HG03196 (cell line): ENCODE results near the gene CSNK1G1.

ENCODE experiments used
- ATAC-seq: cut with Tn5 transposase; IDR thresholded peaks from one replicate; pipeline ENCODE4 v1.9.1; 2021; ENCODE audit not compliant: unreplicated experiment

The CSNK1G1 gene

DNA sequence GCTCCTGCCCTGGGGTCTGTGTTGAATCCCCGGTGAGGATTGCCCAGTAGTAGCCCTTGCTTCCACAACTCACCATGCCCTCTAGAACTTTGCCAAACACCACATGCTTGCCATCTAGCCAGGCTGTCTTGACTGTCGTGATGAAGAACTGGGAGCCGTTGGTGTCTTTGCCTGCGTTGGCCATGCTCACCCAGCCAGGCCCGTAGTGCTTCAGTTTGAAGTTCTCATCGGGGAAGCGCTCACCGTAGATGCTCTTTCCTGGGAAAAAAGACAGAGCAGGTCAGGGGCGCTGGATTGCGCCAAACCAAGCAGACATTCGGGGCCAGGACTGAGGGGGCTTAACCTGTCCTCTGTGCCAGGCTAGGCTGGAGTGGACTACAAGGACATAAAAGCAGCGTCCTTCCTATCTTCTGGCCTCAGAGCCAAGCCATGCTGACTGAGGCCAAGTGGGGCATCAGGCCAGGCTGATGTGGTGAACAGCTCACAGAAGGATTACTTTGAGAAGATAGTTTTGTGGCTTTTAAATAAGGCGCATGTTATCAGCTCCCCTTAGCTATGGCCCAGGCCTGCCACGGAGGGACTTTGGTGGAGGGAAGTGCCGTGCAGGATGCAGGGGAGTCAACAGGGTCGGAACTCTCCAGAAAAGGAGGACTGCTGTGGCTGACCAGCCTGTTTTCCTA lies 199.2 kb downstream of the CSNK1G1 start:
- no peak for ATAC-seq

- ATAC-seq: no peak
These were observed 199.9 kb downstream of the CSNK1G1 start for GRCh38 chr15:64155802-64156651.

DNA sequence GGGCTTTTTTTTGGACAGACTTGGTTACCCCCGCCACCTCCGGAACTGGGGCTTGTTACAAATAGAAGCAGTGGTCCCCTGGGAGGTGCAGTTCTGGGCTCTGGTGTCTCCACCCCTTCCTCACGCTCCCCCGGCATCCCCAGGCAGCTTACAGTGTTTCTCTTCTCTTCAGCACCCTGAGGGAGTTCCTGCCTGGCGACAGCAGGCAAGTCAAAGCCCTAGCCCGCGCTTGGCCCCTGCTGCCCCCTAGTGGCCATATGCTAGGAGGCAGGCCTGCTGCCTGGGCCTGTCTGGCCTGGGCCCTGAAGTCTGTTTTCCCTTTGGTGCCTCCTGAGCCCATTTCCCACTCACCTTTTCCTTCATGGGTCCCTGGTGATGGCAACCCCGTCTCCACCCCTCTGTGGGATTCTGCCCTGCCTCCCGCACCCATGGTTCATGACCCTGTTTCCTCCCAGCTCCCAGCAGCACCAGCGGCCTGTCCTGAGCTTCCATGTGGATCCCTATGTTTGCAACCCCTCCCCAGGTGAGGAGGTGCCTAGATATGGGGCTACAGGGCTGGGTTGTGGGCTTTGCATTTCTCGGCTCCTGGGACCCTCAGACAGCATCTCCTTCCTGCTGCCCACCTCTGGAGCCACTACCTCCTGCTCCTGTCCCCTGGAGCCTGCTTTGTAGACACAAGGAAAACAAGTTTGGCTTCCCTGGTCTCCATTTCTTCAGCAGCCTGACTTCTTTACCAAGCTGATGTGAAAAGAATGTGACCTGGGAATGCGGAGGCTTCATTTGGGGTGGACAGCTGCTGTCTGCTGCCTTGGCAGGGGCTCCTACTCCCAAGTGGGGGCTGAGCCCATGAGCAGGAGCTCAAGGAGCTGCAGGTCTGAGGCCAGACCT lies 202.2 kb downstream of the CSNK1G1 start:
- peak; percentile 55 for ATAC-seq

DNA sequence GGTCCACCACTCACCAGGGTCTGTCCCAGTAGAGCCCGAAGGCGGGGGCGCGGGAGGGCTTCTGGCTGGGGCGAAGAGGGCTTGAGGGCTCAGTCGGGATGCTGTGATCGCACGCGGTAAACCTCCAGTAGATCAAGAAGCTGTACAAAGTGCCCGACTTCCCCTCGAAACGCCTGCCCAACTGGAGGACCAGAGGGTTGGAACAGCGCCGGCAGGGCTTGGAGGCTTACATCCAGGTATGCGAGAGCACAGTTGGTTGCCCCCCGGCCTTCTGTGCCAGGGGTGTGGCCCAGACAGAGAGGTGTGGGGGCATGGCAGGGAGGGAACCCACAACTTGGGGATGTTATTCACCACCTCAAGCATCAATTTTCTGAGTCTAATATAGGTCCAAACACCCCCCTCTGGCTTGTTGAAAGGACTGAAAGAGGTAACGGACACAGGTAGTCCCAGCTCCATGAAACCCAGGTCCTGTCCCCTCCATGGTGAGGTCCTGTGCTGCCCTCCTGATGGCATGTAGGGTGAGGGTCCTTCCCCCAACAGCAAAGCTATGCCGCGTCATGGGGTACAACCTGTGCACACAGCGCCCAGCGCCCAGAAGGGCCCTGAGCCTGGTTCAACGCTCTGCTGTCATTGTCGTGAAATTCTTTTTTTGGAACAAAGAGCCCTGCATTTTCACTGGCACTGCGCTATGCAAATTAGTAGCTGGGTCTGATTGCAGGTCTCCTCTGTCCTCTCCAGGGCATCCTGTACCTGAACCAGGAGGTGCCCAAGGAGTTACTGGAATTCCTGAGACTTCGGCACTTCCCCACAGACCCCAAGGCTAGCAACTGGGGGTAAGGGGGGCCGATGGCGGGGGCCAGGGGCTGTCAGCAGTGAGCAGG lies 203.2 kb downstream of the CSNK1G1 start:
- no peak for ATAC-seq

DNA sequence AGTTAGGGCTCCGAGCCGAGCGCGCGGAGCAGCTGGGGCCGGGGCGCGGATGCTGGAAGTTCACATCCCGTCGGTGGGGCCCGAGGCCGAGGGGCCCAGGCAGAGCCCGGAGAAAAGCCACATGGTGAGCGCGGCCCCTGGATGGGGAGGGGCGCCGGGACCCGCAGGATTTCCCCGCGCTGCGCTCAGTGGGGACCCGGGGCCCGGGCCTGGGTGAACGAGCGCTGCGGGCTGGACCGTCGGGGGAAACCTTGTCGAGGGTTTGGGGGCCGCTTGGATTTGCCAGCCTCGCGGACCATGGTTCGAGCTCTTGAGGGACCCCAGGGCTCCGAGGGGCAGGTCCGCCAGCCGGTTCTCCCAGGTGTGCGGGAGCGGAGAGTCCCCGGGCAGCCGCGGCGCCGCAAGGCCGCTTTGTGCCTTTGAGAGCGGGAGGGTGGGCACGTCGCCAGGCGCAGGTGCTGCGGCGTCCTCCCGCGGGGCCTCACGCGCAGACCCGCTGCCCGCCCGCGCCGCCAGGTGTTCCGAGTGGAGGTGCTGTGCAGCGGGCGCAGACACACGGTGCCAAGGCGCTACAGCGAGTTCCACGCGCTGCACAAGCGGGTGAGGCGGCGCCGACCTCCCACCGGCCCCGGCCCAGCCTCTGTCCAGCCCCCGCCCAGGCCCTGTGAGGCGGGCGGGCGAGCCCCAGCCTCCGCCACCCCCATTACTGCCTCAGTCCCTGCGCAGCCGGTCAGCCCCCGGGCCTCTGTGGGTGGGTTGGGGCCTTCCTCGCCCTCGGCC lies 204.1 kb downstream of the CSNK1G1 start, which contains the start of gene SNX22:
SNX22 (plus strand) TSS at position 5 of the 780 bp plus-strand sequence; CDS start at position 50, 45 bp downstream.
- ATAC-seq: peak; percentile 8

DNA sequence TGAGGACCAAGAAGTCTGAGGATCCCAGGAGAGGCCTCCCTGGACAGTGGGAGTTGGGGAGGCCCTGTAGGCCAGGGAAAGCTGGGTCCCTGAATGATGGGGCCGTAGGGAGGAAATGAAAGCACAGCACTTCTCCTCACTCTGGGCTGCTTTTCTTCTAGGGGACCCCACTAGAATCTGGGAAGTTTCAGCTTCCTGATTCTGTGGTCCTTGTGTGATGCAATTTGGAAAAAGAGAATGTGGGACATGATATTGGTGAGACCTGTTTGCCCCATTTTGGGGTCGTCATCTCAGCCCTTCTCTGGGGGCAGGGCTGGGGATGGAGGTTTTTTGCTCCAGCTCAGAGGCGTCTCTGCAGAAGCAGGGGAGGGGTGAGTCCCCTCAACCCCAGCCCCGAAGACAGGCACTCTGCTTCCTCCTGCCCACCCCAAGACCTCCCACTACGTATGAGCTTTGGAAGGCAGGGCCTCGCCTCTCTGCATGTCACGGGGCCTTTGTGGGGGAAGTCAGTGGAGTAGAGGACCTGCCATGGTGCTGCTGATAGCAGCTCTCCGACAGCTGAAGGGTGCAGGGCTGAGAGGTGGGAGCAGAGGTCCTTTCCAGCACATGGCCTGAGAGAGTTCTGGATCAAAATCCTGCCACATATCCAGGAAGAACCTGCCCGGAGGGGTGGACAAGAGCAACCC lies 205.9 kb downstream of the CSNK1G1 start:
- no peak for ATAC-seq

- no peak for ATAC-seq
These were observed 206.5 kb downstream of the CSNK1G1 start for GRCh38 chr15:64149424-64149823.

DNA sequence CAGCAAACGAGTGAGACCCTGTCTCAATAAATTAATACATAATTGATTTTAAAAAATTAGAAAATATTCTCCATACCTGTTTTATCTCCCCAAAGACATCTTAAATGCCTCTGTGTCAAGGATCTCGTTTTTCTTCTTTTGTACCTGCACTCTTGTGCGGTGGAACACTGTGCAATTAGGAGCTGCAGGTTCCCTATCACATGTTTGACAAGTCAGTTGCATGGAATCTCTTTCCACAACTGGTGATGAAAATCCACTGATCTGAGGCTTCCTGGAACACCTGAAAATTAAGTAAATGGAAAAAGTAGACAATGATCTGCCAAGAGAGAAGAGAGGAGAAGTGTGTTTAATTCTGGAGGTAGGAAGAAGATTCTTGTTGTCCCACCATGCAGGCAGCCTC lies 207.4 kb downstream of the CSNK1G1 start:
- no peak for ATAC-seq

GRCh38 chr15:64148168-64148567 lies 207.8 kb downstream of the CSNK1G1 start:
- no peak for ATAC-seq

DNA sequence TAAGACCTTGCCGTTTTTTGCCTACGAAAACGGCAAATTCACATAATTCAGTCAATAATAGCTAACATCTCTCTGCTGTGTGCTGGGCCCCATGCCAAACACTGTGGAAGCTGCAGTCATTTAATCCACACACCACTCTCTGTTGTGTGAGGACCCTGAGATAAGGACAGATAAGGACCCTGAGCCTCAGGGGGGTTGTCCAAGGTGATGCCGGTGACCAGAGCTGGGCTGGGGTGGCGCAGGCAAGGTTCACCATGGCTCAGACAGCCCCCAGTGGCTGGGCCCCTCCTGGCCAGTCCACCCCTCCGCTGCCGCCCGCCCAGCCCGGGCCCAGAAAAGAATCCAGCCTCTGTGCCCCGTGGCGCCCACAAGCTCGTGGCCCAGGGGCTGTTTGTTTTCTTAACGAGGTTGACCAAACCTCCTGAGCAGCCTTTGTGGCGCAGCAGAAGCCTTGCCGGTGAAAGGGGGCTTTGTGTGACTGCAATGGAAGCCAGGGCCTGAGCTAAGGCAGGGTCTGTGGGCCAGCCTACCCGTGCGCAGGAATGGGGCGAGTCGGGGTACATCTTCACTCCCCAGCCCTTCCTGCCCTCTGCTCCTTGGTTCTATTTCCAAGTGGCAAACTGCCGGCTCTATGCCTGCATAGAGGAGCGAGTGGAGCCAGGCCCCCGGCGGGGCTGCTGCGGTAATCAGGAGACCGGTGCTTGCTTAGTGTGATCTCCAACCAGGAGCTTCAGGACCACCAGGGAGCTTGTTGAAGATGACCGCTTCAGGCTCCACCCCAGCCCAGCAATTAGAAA lies 208.9 kb downstream of the CSNK1G1 start:
- ATAC-seq: no peak

- no peak for ATAC-seq
These were observed 209.5 kb downstream of the CSNK1G1 start for GRCh38 chr15:64146520-64146884.

DNA sequence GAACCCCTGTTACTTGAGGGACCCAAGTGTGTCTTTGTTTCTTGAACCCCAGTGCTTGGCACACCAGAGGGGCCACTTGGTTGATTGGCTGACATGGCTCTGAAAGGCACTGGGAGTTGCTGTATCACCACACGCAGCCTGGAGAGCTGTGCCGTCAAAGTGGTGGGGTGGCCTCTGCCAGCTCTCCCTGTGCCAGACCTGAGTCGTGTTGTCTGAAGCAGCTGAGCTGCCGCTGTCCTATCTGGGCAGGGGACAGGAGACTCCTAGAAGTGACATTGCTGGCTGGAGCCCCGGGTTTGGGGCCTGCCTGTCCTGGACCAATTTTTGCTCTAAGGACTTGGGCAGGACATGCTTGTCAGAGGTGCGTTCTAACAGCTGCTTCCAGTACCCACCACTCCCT lies 209.9 kb downstream of the CSNK1G1 start:
- ATAC-seq: no peak

DNA sequence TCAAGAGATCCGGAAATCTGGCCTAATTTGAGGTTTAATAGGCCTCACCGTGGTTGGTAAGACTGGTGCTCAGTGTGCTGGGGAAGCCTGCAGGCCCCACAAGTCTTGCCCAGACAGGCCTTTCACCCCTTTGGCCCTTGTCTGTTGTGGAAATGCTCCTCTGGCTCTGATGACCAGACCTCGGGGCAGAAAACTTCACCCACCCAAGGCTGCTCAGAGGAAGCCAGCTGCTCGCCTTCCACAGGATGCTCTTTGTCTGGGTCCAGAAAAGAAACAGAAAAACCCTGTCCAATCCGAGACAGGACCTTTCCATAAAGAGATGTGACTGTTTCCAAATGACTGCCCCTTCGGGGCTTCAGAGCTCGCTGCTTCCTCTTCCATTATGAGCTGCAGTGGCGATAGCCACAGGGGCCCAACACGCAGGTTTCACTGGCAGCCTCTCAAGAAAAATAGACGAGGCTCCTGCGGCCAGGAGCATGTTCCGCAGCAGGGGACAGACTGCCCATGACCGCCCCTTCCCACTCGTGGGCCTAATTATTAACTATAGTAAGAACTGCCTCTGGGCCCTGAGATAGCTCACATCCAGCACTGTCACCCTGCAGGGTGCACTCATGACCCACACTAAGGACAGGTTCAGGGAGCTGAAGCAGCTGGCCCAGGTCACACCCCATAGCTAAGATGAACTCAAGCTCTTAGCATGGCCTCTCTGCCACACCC lies 211.2 kb downstream of the CSNK1G1 start:
- ATAC-seq: peak; percentile 52

- no peak for ATAC-seq
These were observed 211.8 kb downstream of the CSNK1G1 start for GRCh38 chr15:64144192-64144564.

- no peak for ATAC-seq
These were observed 212.7 kb downstream of the CSNK1G1 start for GRCh38 chr15:64143276-64143675.

DNA sequence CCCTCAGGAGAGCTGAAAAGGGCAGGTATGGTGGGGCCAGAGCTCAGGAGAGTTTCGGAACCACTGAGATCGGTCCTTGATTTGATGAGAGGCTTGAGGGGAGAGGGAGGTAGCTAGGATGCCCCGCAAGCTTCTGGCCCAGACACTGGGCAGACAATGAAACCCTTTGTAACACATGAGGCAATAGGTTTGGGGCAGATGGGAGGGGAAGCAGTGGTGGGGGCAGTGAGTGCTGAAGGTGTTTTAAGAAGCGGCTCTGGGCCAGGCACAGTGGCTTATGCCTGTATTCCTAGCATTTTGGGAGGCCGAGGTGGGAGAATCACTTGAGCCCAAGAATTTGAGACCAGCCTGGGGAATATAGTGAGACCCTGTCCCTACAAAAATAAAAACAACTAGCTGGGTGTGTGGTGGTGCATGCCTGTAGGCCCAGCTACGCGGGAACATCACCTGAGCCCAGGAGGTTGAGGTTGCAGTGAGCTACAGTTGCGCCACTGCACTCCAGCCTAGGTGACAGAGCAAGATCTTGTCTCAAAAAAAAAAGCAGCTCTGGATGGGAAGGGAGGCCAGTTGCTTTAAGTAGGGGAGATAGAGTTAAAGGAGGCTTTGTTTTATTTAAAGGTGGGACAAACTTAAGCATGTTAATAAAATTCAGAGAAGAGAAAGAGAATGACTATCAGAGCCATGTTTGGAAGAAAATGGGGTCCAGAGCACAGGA lies 214.0 kb downstream of the CSNK1G1 start:
- no peak for ATAC-seq

- no peak for ATAC-seq
These were observed 217.5 kb downstream of the CSNK1G1 start for GRCh38 chr15:64138331-64138941.
